Glutamatergic neuron (in vitro differentiated cells): ENCODE measurements around the gene ERFE. TPM values are rescaled to one million over a fixed set of nuclear protein-coding genes. Genes with fewer than 3 reads are reported as not detected.

Experiments
- DNase-seq: peaks from one replicate; pipeline ENCODE4 v3.0.0; 2022
- H3K27ac Mint-ChIP-seq: one replicate; pipeline ENCODE4 v1.8.0; 2020; ENCODE audit warnings: mild to moderate bottlenecking, mixed read lengths, inconsistent platforms; ENCODE audit not compliant: unreplicated experiment
- H3K27me3 Mint-ChIP-seq: one replicate; pipeline ENCODE4 v1.8.0; 2020; ENCODE audit warnings: mild to moderate bottlenecking, moderate library complexity, mixed read lengths, inconsistent platforms; ENCODE audit not compliant: unreplicated experiment
- H3K36me3 Mint-ChIP-seq: one replicate; pipeline ENCODE4 v1.8.0; 2020; ENCODE audit warnings: mild to moderate bottlenecking, mixed read lengths, inconsistent platforms; ENCODE audit not compliant: unreplicated experiment
- H3K4me1 Mint-ChIP-seq: one replicate; pipeline ENCODE4 v1.8.0; 2020; ENCODE audit warnings: mild to moderate bottlenecking, low read depth, mixed read lengths, inconsistent platforms; ENCODE audit not compliant: unreplicated experiment
- H3K4me3 Mint-ChIP-seq: one replicate; pipeline ENCODE4 v1.8.0; 2020; ENCODE audit warnings: mild to moderate bottlenecking, mixed read lengths, inconsistent platforms; ENCODE audit not compliant: unreplicated experiment
- H3K9me3 Mint-ChIP-seq: one replicate; pipeline ENCODE4 v1.8.0; 2020; ENCODE audit warnings: mild to moderate bottlenecking, moderate library complexity, mixed read lengths, inconsistent platforms; ENCODE audit not compliant: unreplicated experiment
- CTCF ChIP-seq: fragments of 200-600 bp; sonication (generic); IDR thresholded peaks from one replicate; pipeline ENCODE4 v1.5.0; 2021; ENCODE audit not compliant: partially characterized antibody, unreplicated experiment
- total RNA-seq: library from RNA; stranded (reverse); fragmentation: NEBNext Ultra II Directional; extraction: Animal tissue kit (Norgen Biotek cat#: 25700); gene quantifications from one replicate; pipeline ENCODE4 v1.2.1, GENCODE V29; 2021; ENCODE audit not compliant: unreplicated experiment

Gene ERFE
- total RNA-seq, 1 donor from 2014 or later = 12.2 TPM

- DNase-seq = peak; percentile 12
- H3K4me3 Mint-ChIP-seq = no peak overlapping the region
- TF ChIP-seq CTCF = no peak
- no peak overlapping the region for H3K27ac Mint-ChIP-seq
- H3K4me1 Mint-ChIP-seq = peaks cover 4% of the 10 kb centered on the region
- H3K27me3 Mint-ChIP-seq = peaks cover 2% of the 10 kb centered on the region
- H3K36me3 Mint-ChIP-seq = no peaks in the 10 kb centered on the region
- H3K9me3 Mint-ChIP-seq = no peaks in the 10 kb centered on the region
Measured at GRCh38 chr2:238130111-238130695, 28.6 kb upstream of the ERFE start.

- Mint-ChIP-seq H3K27ac (no peak overlapping the region), H3K4me1 (peaks cover 4% of the 10 kb centered on the region), H3K27me3 (peaks cover 2% of the 10 kb centered on the region), H3K36me3 (no peaks in the 10 kb centered on the region), H3K4me3 (no peak overlapping the region), H3K9me3 (no peaks in the 10 kb centered on the region)
- TF ChIP-seq CTCF = no peak
- DNase-seq = peak; percentile 13
Measured at GRCh38 chr2:238130696-238131628, 27.8 kb upstream of the ERFE start.

GRCh38 chr2:238131761-238132462 lies 26.9 kb upstream of the ERFE start:
- no peaks in the 10 kb centered on the region for H3K36me3 Mint-ChIP-seq
- no peak overlapping the region for H3K27ac Mint-ChIP-seq
- DNase-seq = peak; percentile 13
- peaks cover 4% of the 10 kb centered on the region for H3K4me1 Mint-ChIP-seq
- H3K27me3 Mint-ChIP-seq = peaks cover 3% of the 10 kb centered on the region
- H3K4me3 Mint-ChIP-seq = no peak overlapping the region
- H3K9me3 Mint-ChIP-seq = no peaks in the 10 kb centered on the region
- TF ChIP-seq CTCF = no peak

DNA sequence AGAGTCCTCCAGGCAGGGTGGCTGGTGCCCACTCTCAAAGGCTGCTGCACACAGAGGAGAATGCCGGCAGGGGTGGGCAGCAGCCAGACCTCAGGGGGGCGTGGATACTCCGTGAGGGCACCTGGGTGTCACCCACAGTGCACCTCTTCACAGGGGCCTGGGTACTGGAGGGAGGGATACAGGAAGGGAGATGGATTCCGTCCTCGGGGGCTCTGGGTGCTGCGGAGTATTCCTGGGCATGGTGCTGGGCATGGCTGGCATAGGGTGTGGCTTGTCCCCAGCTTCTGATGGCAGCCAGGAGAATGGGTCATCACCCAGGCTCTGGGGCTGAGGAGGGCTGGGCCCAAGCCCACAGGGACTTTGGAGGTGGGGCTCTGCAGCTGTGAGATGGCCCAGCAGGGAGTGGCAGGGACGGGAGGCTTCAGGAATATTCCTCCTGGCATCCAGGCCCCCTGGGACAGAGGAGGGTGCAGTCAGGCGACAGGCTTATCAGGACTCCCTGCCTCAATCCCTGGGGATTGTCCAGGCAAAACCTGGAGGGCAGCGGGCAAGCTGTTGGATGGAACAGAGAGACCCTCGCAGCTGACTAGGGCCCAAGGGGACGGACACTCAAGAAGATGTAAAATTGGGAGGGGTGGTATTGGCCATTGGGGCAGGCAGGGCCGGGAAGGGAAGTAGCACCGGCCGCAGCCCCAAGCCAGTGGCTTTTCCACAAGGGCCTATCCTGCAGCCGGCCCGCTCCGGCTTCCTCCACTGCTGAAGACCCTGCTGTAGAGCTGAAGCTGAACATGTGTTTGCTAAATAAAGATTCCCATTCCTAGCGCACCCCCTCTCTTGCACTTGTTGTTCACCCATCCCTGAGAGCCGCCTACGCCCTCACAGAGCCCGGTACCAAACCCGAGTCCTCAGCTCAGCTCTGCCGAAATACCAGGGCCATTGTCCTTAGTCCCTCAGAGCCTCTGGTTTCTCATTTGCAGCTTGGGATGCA lies 26.0 kb upstream of the ERFE start:
- Mint-ChIP-seq H3K27ac (no peak overlapping the region), H3K4me1 (peaks cover 4% of the 10 kb centered on the region), H3K27me3 (peaks cover 3% of the 10 kb centered on the region), H3K9me3 (no peaks in the 10 kb centered on the region), H3K4me3 (no peak overlapping the region), H3K36me3 (no peaks in the 10 kb centered on the region)
- no peak for TF ChIP-seq CTCF
- DNase-seq = peak; percentile 18
